ENCODE results near the gene TMEM31.
A peak's percentile ranks its signal among the peaks of the same experiment; 100 is the strongest.

Gene TMEM31

GRCh38 chrX:103710609-103711008 is at the start of gene TMEM31:
Gene TMEM31 (plus strand): TSS chrX:103710909. CDS start chrX:103712259, 1,350 bp downstream.
- no peak for DNase-seq

- no peak for DNase-seq
These were observed 46.5 kb upstream of the TMEM31 start for GRCh38 chrX:103663981-103664762.

GRCh38 chrX:103666202-103667107 is 44.3 kb upstream of the TMEM31 start:
- no peak for DNase-seq

- no peak for DNase-seq
These were observed 41.0 kb upstream of the TMEM31 start for GRCh38 chrX:103669745-103670144.

- DNase-seq, result no peak
These were observed 35.9 kb upstream of the TMEM31 start for GRCh38 chrX:103674531-103675454.

GRCh38 chrX:103678199-103678993 is 32.3 kb upstream of the TMEM31 start:
- no peak for DNase-seq

GRCh38 chrX:103681443-103681842 is 29.3 kb upstream of the TMEM31 start:
- DNase-seq, result no peak

GRCh38 chrX:103685396-103685795 is 25.3 kb upstream of the TMEM31 start:
- no peak for DNase-seq

- peak; percentile 95 for DNase-seq
These were observed 24.3 kb upstream of the TMEM31 start, which contains the start of gene MORF4L2 for GRCh38 chrX:103686199-103687072. Gene MORF4L2 (minus strand): TSS chrX:103686699. CDS start chrX:103677027, 9,672 bp downstream.

- DNase-seq, result peak; percentile 94
These were observed 23.5 kb upstream of the TMEM31 start for GRCh38 chrX:103687073-103687695.

GRCh38 chrX:103687696-103688201 is 23.0 kb upstream of the TMEM31 start:
- DNase-seq, result peak; percentile 44

- peak; percentile 1 for DNase-seq
These were observed 21.8 kb upstream of the TMEM31 start for GRCh38 chrX:103688946-103689345.

- no peak for DNase-seq
These were observed 19.6 kb upstream of the TMEM31 start for GRCh38 chrX:103691059-103691458.

GRCh38 chrX:103697687-103698086 is 13.0 kb upstream of the TMEM31 start:
- DNase-seq, result no peak

- DNase-seq, result no peak
These were observed 11.5 kb upstream of the TMEM31 start for GRCh38 chrX:103699243-103699642.

- DNase-seq, result no peak
These were observed 5.8 kb upstream of the TMEM31 start for GRCh38 chrX:103704863-103705262.

GRCh38 chrX:103716962-103717361 is 6.3 kb downstream of the TMEM31 start:
- DNase-seq, result no peak

- no peak for DNase-seq
These were observed 7.4 kb downstream of the TMEM31 start for GRCh38 chrX:103718120-103718519.

GRCh38 chrX:103722505-103722904 is 11.8 kb downstream of the TMEM31 start:
- DNase-seq, result no peak

GRCh38 chrX:103726477-103726876 is 15.8 kb downstream of the TMEM31 start:
- DNase-seq, result no peak

Measured in NCI-H526 treated with DMSO at 0.1 percent for 48 hours (cell line).